Aorta (tissue), 5 donors: Measurements from ENCODE around the gene ETFA. TPM values are rescaled to one million over a fixed set of nuclear protein-coding genes. Genes with fewer than 3 reads are reported as not detected.

ENCODE experiments used
- ATAC-seq: fragments of 200-7000 bp; cut with Tn5 transposase; one replicate; pipeline ENCODE4 v1.9.1; 2022; ENCODE audit warnings: moderate library complexity; ENCODE audit not compliant: low FRiP score
- DNase-seq, 2 donors: peaks; one replicate each; pipeline ENCODE4 v3.0.0-alpha.2; 2020
- H3K27ac ChIP-seq, 2 donors: one replicate each; pipeline ENCODE4 v1.5.1; 2013; ENCODE audit warnings: low read length in 2 of 2, mild to moderate bottlenecking in 2 of 2, moderate library complexity in 2 of 2, control low read depth in 1 of 2, inconsistent platforms in 1 of 2, low read depth in 1 of 2
- H3K27me3 ChIP-seq, 2 donors: one replicate each; pipeline ENCODE4 v1.6.1; 2013; ENCODE audit warnings: control low read depth in 1 of 2, low read length in 1 of 2, mild to moderate bottlenecking in 1 of 2, moderate library complexity in 1 of 2; ENCODE audit not compliant: insufficient read depth in 2 of 2, control insufficient read depth in 1 of 2
- H3K36me3 ChIP-seq, 2 donors: one replicate each; pipeline ENCODE4 v1.6.1; 2013; ENCODE audit warnings: control low read depth in 1 of 2, low read length in 1 of 2, mild to moderate bottlenecking in 1 of 2; ENCODE audit not compliant: insufficient read depth in 2 of 2, control insufficient read depth in 1 of 2
- H3K4me1 ChIP-seq, 2 donors: one replicate each; pipeline ENCODE4 v1.6.1; 2013; ENCODE audit warnings: low read length in 2 of 2, control low read depth in 1 of 2, mild to moderate bottlenecking in 1 of 2, moderate library complexity in 1 of 2; ENCODE audit not compliant: insufficient read depth in 2 of 2, control insufficient read depth in 1 of 2
- H3K4me3 ChIP-seq, 2 donors: one replicate each; pipeline ENCODE4 v1.5.1; 2013; ENCODE audit warnings: low read length in 2 of 2, control low read depth in 1 of 2, mild to moderate bottlenecking in 1 of 2
- H3K9me3 ChIP-seq: one replicate; pipeline ENCODE4 v1.6.1; 2013; ENCODE audit warnings: mild to moderate bottlenecking, low read length; ENCODE audit not compliant: control insufficient read depth
- WGBS, 2 donors: extraction: QIAGEN DNeasy Blood & Tissue Kit; methylation state at CpG; one replicate each; pipeline ENCODE4 v1.1.7; 2013; 5-methylcytosine and 5-hydroxymethylcytosine counted together
- intact Hi-C, 2 donors: fragments of 100-400 bp; cut with DNase I; formaldehyde crosslinking; loops; one replicate each; pipeline versions ENCODE4 v1.14.2 to v1.15.0; 2022
- polyA plus RNA-seq, 2 donors: library from polyadenylated mRNA; stranded (reverse); fragments of 200-250 nt; gene quantifications; one replicate each; pipeline ENCODE4 v1.2.3, GENCODE V29; 2013
- total RNA-seq, 2 donors: library from RNA; stranded (reverse); fragmentation: NEBNext Ultra II Directional; extraction: Animal tissue kit (Norgen Biotek cat#: 25700); gene quantifications; one replicate each; pipeline ENCODE4 v1.2.1, GENCODE V29; 2021
- donor health status: healthy with polysubstance abuse.
- donor health status: Bipolar disorder and iron deficiency.
- donor health status: DM: no; HTN: no; CAD: no.
- donor health status: DM: no; HTN: no; CAD: no.
- donor health status: DM: yes; HTN: yes; CAD: no.

The ETFA gene
- total and polyA plus RNA-seq, 4 donors = 76.0 to 152 (median 81.0) TPM

DNA sequence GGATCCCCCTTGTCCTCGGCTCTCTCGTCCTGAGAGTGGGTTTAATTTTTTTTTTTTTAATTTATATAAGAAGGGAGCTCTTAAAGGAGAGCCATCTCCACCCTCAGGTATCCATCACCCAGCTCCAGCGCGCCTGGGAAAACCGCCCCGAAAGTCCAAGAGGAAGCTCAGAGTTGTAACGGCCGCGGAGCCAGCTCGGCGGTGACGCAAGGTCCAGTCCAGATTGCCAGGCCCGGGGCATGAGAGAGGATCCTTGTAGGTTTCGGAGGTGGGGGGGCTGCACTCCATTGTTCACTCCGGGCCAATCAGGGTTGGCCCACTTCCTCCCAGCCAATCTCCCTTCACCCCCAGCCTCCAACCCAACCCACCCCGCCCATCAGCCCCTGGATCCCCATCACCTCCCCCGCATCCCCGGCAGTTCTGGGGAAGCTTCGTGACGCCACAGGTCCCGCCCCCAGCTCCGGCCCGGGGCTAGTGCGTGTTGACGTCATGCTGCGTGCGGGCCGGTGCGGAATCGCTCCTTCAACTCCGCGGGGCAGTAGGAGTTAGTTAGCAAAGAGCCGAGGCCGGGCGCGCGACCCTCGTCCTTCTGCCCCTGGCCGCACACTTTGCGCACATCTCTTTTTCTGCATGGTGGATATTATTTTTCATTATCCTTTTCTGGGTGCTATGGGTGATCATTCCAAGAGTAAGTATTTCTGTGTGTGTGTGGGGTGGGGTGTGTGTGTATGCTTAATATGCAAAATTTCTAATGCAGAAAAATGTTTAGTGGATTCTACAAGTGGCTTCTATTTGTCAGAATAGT, 25.2 kb upstream of the ETFA start, which contains the start of gene ISL2:
Gene ISL2 (plus strand): TSS at position 520 of the 805 bp plus-strand sequence. CDS start 111 bp downstream, at position 631.
- 11 to 12% methylated on average over 40 of the region's 40 CpGs for WGBS, 2 donors

DNA sequence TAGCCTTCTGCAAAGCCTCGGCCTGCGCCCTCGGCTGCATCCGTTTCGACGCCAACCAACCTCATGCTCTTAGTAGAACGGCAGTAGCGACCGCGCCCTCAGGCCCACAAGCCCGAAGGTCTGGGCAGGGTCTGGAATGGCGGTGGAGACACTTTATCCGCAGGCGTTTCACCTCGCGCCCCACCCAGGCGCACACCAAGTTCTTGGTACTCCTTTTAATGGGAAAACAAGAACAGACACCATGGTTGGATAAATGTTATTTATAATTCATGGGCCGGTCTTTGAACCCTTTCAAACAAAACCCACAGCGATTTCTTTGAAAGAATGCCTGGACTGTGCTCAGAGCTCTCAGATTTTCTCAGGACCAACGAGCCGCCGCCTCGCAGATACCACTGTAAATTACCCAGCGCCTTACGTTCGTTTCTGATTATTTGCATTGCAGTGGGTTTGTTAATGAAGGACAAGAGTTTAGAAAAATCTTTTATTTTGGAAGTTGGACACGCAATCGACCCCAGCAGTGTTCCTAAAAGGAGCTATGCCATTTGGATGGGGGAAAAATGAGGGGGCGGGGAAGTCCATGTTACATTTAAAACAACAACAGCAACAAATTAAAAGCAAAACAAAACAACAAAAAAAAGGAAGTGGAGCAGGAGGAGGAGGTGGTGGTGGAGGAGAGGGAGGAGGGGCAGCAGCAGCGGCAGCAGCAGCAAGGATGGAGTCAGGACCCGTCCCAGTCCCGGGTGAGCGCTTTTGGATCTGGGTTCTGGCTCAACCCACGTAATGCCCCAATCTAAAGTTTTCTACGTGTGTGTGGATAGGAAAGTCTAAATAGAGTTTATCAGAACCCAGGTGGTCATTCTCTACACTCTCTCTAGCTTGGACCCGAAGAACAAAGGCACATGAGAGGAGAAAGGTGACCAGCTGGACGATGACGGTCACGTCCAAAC, 24.3 kb upstream of the ETFA start:
- intact Hi-C loops = no loop called here
- ATAC-seq = no peak
- H3K27ac ChIP-seq = no peak overlapping the region
- H3K4me3 ChIP-seq = no peak overlapping the region
- no peaks in the 10 kb centered on the region for H3K36me3 ChIP-seq
- WGBS, 2 donors = 14 to 18% methylated on average over 39 of the region's 39 CpGs
- H3K4me1 ChIP-seq = no peaks in the 10 kb centered on the region
- DNase-seq = no peak
- no peaks in the 10 kb centered on the region for H3K9me3 ChIP-seq
- H3K27me3 ChIP-seq = no peaks in the 10 kb centered on the region

More for the DNA sequence above, 25.2 kb upstream of the ETFA start, which contains the start of gene ISL2:
- intact Hi-C loops = no loop called here
- ATAC-seq = no peak
- H3K27me3 ChIP-seq = no peaks in the 10 kb centered on the region
- H3K36me3 ChIP-seq = no peaks in the 10 kb centered on the region
- no peaks in the 10 kb centered on the region for H3K9me3 ChIP-seq
- no peaks in the 10 kb centered on the region for H3K4me1 ChIP-seq
- DNase-seq = peak; percentile 66 to 81
- no peak within 1 kb of the TSS for H3K4me3 ChIP-seq
- no peak within 1 kb of the TSS for H3K27ac ChIP-seq

DNA sequence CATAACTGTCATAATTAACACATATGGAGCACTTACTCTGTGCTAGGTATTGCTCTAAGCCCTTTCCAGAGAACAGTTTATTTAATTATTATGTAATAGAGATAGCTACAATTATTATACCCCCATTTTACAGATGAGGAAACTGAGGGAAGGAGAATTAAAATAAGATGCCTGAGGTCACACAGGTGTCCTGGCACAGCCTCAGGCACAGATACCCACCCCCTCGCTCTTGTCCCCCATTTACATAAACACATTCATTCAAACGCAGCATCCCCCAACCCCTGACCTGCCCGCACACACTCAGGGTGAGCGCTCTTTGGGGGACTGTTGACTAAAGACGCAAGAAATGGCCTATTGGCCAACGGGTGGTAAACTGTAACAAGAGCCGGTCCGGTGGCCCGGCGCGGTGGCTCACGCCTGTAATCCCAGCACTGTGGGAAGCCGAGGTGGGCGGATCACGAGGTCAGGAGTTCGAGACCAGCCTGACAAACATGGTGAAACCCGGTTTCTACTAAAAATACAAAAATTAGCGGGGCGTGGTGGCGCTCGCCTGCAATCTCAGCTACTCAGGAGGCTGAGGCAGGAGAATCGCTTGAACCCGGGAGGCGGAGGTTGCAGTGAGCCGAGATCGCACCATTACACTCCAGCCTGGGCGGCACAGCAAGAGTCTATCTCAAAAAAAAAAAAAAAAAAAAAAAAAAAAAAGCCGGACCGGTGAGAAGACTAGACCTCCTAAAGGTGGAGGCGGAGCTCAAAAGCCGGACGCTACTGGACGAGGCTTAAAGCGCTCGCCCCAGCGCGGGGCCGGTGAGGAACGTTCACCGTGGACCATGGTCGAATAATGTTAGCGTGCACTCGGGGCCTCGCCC, 23.4 kb upstream of the ETFA start:
- Histone ChIP-seq H3K4me3 (no peak overlapping the region), H3K27ac (no peak overlapping the region), H3K36me3 (no peaks in the 10 kb centered on the region), H3K27me3 (no peaks in the 10 kb centered on the region), H3K9me3 (no peaks in the 10 kb centered on the region), H3K4me1 (no peaks in the 10 kb centered on the region)
- intact Hi-C loops = loop anchor here in 1 of 2 donors (5.0 kb wide), 1 partner anchor 142 kb away; no protein-coding TSS in a partner anchor
- ATAC-seq = no peak
- DNase-seq = peak in 1 of 2 donors; percentile 38
- WGBS, 2 donors = 29 to 30% methylated on average over 41 to 44 of the region's 44 CpGs

DNA sequence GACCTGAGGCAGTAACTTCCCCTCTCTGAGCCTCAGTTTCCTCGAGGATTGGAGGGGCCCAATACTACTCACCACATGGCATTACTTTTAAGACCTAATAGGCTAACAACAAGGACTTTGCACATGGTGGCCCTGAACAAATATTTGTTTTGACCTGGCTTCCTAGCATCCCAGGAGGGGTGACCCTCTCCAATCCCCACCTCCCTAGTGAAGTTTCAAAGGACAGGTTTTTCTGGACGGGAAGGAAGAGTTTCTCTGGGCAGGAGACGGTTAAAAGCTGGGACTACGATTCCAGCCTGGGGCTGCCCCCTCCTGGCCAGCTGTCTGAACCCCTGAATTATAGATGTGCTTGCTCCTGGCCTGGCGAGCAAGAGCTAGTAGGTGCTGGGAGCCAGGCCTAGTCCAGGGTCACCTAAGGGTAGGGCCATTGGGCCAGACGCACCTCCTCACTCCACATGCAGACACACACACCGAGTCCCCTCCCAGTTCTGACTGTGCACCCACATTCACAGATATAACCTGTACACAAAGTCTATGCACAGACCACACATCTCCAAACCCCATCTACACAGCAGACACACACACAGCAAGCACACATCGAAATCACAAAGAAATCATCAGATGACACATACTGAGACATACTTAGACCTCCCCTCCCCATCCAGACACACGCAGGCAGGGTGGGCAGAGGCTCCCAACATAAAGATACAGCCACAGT, 22.6 kb upstream of the ETFA start:
- WGBS, 2 donors = 68 to 71% methylated on average over 9 of the region's 9 CpGs
- DNase-seq (no peak), ATAC-seq (no peak)
- H3K27ac ChIP-seq = no peak overlapping the region
- intact Hi-C loops = loop anchor here in 1 of 2 donors (5.0 kb wide), 1 partner anchor 142 kb away; no protein-coding TSS in a partner anchor
- no peaks in the 10 kb centered on the region for H3K27me3 ChIP-seq
- no peaks in the 10 kb centered on the region for H3K36me3 ChIP-seq
- H3K9me3 ChIP-seq = no peaks in the 10 kb centered on the region
- no peaks in the 10 kb centered on the region for H3K4me1 ChIP-seq
- H3K4me3 ChIP-seq = no peak overlapping the region

DNA sequence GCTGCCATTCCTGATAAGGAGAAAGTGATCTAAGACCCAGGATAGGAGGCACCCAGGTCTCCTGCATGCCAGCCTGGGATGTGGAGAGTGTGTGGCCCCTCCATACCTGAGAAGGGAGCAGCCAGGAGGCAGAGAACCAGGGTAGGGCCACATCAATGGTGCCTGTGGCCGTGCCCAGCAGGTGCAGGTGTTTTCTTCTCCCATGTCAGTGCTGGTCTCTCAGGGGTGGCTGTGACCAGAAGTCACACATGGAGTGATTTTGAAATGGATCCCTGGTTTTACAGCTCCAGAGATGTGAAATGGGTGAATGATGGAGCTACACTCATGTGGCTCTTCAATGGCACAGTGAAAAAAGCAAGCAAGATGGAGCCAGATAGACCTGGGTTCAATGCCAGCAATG, 22.0 kb upstream of the ETFA start:
- WGBS, 2 donors = 92 to 97% methylated on average over 1 of the region's 1 CpG
- Histone ChIP-seq H3K27me3 (no peaks in the 10 kb centered on the region), H3K27ac (no peak overlapping the region), H3K9me3 (no peaks in the 10 kb centered on the region), H3K36me3 (no peaks in the 10 kb centered on the region), H3K4me3 (no peak overlapping the region), H3K4me1 (no peaks in the 10 kb centered on the region)
- DNase-seq (peak in 1 of 2 donors; percentile 27), ATAC-seq (no peak)
- intact Hi-C loops = loop anchor here in 1 of 2 donors (5.0 kb wide), 1 partner anchor 141 kb away; no protein-coding TSS in a partner anchor

DNA sequence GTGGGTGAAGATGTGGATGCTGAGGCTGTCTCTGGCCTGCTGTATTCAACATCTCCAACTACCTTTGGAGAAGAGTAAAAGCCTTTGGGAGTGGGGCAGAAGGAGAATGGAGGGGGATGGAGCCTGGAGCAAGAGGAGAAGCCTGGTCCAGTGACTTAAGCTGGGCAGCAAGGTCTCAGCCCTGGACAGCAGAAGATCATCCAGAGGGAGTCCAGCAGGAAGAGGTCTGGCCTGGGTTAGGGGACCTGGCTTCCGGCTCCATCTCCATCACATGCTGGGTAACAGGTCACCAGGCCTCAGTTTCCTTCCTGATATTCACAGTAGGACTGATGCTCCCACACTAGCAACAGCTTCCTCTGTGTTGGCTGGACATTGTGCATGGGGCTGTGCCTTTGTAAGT, 21.5 kb upstream of the ETFA start:
- Histone ChIP-seq H3K27me3 (no peaks in the 10 kb centered on the region), H3K27ac (no peak overlapping the region), H3K4me1 (no peaks in the 10 kb centered on the region), H3K9me3 (no peaks in the 10 kb centered on the region), H3K36me3 (no peaks in the 10 kb centered on the region), H3K4me3 (no peak overlapping the region)
- intact Hi-C loops = loop anchor here in 1 of 2 donors (5.0 kb wide), 1 partner anchor 140 kb away; no protein-coding TSS in a partner anchor
- ATAC-seq = no peak
- 93 to 100% methylated on average over 1 of the region's 1 CpG for WGBS, 2 donors
- DNase-seq = peak in 1 of 2 donors; percentile 36

DNA sequence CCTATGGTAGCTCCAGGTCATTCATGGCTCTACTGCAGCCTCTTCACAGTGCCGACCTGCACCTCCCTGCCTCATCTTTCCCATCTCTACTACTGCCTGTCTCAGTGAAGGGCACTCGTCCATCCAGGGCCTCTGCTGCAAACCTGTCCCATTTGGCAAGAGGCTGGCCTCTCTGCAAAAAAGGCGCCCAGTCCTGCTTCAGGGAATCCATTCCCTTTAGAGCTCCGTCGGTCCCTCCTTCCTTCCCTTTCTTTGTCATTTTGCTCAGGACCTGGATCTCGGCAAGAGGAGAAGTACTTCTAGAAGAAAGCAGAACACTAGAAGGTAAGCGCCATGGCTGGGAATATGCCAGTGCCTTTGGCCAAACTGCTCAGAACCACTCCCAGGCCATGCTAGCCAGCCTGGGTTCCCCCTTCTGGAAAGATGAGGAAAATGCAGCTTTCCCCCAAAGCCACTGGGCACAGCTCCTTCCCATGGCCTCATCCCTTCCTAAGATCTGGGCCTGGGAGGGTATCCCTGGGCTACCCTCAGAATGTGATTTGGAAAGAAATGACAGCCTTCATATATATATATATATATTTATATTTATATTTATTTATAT, 18.9 kb upstream of the ETFA start:
- intact Hi-C loops = loop anchor here (2.0 to 5.0 kb wide), 2 partner anchors 138 to 139 kb away; no protein-coding TSS in a partner anchor
- Histone ChIP-seq H3K36me3 (no peaks in the 10 kb centered on the region), H3K27me3 (no peaks in the 10 kb centered on the region), H3K4me1 (no peaks in the 10 kb centered on the region), H3K4me3 (no peak overlapping the region), H3K9me3 (no peaks in the 10 kb centered on the region), H3K27ac (no peak overlapping the region)
- DNase-seq = peak; percentile 66 to 77
- 55 to 60% methylated on average over 7 of the region's 7 CpGs for WGBS, 2 donors
- ATAC-seq = peak; percentile 83
